SK-N-SH treated with all-trans-retinoic acid at 6 μM for 48 hours (cell line): ENCODE results near the gene COX6B1.

Source experiments
- ATAC-seq: fragments of 200-7000 bp; cut with Tn5 transposase; 3 replicates; pipeline ENCODE4 v1.9.1; 2020; ENCODE audit warnings: mild to moderate bottlenecking, moderate library complexity
- ARNTL ChIP-seq: fragments of 450-650 bp; formaldehyde crosslinking; IDR thresholded peaks from 2 replicates; pipeline ENCODE4 v1.5.0; 2020; ENCODE audit warnings: low read depth, mild to moderate bottlenecking, moderate library complexity, borderline replicate concordance
- BACH2 ChIP-seq: fragments of 250-450 bp; sonication (Bioruptor Pico); IDR thresholded peaks from 2 replicates; pipeline ENCODE4 v1.9.0; 2021; ENCODE audit warnings: mild to moderate bottlenecking, borderline replicate concordance
- CREB5 ChIP-seq: fragments of 250-450 bp; sonication (Bioruptor Pico); IDR thresholded peaks from 2 replicates; pipeline ENCODE4 v1.5.1; 2020; ENCODE audit warnings: low read depth, mild to moderate bottlenecking, moderate library complexity
- GLIS3 ChIP-seq: fragments of 250-450 bp; sonication (Bioruptor Pico); IDR thresholded peaks from 2 replicates; pipeline ENCODE4 v1.5.0; 2020; ENCODE audit warnings: mild to moderate bottlenecking, moderate library complexity
- ISL1 ChIP-seq: fragments of 250-450 bp; sonication (Bioruptor Pico); IDR thresholded peaks from 2 replicates; pipeline ENCODE4 v2.1.2; 2022; ENCODE audit warnings: mild to moderate bottlenecking, moderate library complexity
- PATZ1 ChIP-seq: fragments of 250-450 bp; sonication (Bioruptor Pico); IDR thresholded peaks from 2 replicates; pipeline ENCODE4 v1.8.0; 2020; ENCODE audit warnings: mild to moderate bottlenecking, moderate library complexity, borderline replicate concordance
- POU6F1 ChIP-seq: fragments of 250-450 bp; sonication (Bioruptor Pico); IDR thresholded peaks from 2 replicates; pipeline ENCODE4 v1.8.0; 2021; ENCODE audit warnings: low read depth, mild to moderate bottlenecking, moderate library complexity, borderline replicate concordance
- PPARA ChIP-seq: fragments of 250-450 bp; sonication (Bioruptor Pico); IDR thresholded peaks from 2 replicates; pipeline ENCODE4 v1.5.0; 2020; ENCODE audit warnings: mild to moderate bottlenecking, borderline replicate concordance
- TCF4 ChIP-seq: fragments of 250-450 bp; sonication (Bioruptor Pico); IDR thresholded peaks from 2 replicates; pipeline ENCODE4 v1.8.0; 2021; ENCODE audit warnings: mild to moderate bottlenecking, moderate library complexity, borderline replicate concordance
- TSHZ2 ChIP-seq: fragments of 250-450 bp; sonication (Bioruptor Pico); IDR thresholded peaks from 2 replicates; pipeline ENCODE4 v1.5.0; 2020; ENCODE audit warnings: mild to moderate bottlenecking, moderate library complexity
- ZFP3 ChIP-seq: fragments of 250-450 bp; sonication (Bioruptor Pico); IDR thresholded peaks from 2 replicates; pipeline ENCODE4 v1.5.0; 2020; ENCODE audit warnings: mild to moderate bottlenecking, moderate library complexity
- ZNF565 ChIP-seq: fragments of 450-650 bp; formaldehyde crosslinking; conservative IDR thresholded peaks from 2 replicates; pipeline ENCODE4 v1.5.0; 2020; ENCODE audit warnings: low read depth, mild to moderate bottlenecking, moderate library complexity

Gene COX6B1

GRCh38 chr19:35642798-35643254 lies 5.3 kb upstream of the COX6B1 start:
- no peak for ATAC-seq
- TF ChIP-seq TCF4 (CRISPR knock-in tag) (no peak), ARNTL (CRISPR knock-in tag) (no peak), POU6F1 (CRISPR knock-in tag) (no peak), PPARA (no peak), CREB5 (CRISPR knock-in tag) (no peak), TSHZ2 (no peak), BACH2 (CRISPR knock-in tag) (no peak), ISL1 (no peak), GLIS3 (CRISPR knock-in tag) (no peak), ZNF565 (CRISPR knock-in tag) (no peak)

- ATAC-seq, result peak; percentile 67
- peak; percentile 59; the same call in 1 of the 2 replicates for TF ChIP-seq PATZ1 (CRISPR knock-in tag)
- no peak for TF ChIP-seq TSHZ2
- 0 out of 2 replicates have a peak, but pooled peaks have one; percentile 23 for TF ChIP-seq POU6F1 (CRISPR knock-in tag)
These were observed 4.6 kb upstream of the COX6B1 start for GRCh38 chr19:35643255-35644205.

- ATAC-seq, result peak; percentile 87
- TF ChIP-seq PATZ1 (CRISPR knock-in tag), result 0 out of 2 replicates have a peak, but pooled peaks have one; percentile 22
- no peak for TF ChIP-seq ZFP3 (CRISPR knock-in tag)
- TF ChIP-seq, all 23 proteins: peak for 1
These were observed 3.7 kb upstream of the COX6B1 start for GRCh38 chr19:35644206-35644986.
